Activated CD8-positive, alpha-beta memory T cell treated with anti-CD3 and anti-CD28 coated beads, Interleukin-2, amount 50 U/mL, for 24 hours (primary cell): Measurements from ENCODE around the gene BNIP2.

ENCODE experiments used
- DNase-seq: peaks from one replicate; pipeline ENCODE4 v3.0.0-alpha.2; 2020; ENCODE audit errors: extremely low read depth

BNIP2 gene

GRCh38 chr15:59636184-59636583 is 52.9 kb downstream of the BNIP2 start:
- no peak for DNase-seq

- no peak for DNase-seq
Observed at GRCh38 chr15:59632714-59633113, 56.4 kb downstream of the BNIP2 start.

- no peak for DNase-seq
Observed at GRCh38 chr15:59622289-59622688, 66.8 kb downstream of the BNIP2 start.

- DNase-seq = no peak
Observed at GRCh38 chr15:59618406-59618805, 70.7 kb downstream of the BNIP2 start.

- DNase-seq = no peak
Observed at GRCh38 chr15:59616379-59616778, 72.7 kb downstream of the BNIP2 start.

GRCh38 chr15:59615661-59616060 is 73.5 kb downstream of the BNIP2 start:
- no peak for DNase-seq

GRCh38 chr15:59614153-59614552 is 75.0 kb downstream of the BNIP2 start:
- no peak for DNase-seq

GRCh38 chr15:59611276-59612260 is 77.6 kb downstream of the BNIP2 start, which contains the start of gene GCNT3:
TSS of gene GCNT3 (plus strand) at chr15:59611783. CDS start at chr15:59618239, 6,456 bp downstream.
- DNase-seq = no peak

GRCh38 chr15:59609730-59610712 is 79.1 kb downstream of the BNIP2 start:
- no peak for DNase-seq
